Measurements from ENCODE around the gene CARD16.
A peak's percentile ranks its signal among the peaks of the same experiment; 100 is the strongest.
"Not testable (repeated sequence)": the region's sequence is repeated elsewhere in the genome, so short reads cannot be mapped to it uniquely, and the experiment has no call there.

CARD16 gene

GRCh38 chr11:105049481-105049880 lies 4.3 kb upstream of the CARD16 start:
- DNase-seq (ENCODE audit: low read depth), result no peak

- DNase-seq (ENCODE audit: low read depth), result no peak
Measured at GRCh38 chr11:105046898-105047579, 1.9 kb upstream of the CARD16 start.

DNA sequence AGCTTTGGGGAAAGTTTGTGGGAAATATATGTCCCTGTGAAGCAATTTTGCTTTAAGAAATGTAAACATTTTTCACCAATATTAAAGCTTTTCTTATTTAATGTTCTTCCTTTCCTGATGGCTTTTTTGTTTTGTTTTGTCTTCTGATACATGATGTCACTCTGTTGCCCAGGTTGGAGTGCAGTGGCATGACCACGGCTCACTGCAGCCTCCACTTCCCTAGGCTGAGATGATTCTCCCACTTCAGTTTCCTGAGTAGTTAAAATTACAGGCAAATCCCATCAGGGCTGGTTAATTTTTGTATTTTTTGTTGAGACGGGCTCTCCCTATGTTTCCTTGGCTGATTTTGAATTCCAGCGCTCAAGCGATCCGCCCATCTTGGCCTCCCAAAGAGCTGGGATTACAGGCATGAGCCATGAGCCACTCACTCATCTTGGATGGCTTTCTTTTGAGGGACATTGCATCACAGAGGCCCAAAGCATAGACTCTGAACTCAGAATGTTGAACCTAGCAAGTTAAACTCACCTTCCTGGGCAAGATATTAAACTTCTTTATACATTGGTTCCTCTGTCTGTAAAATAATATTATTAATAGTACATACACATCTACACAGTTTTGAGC lies 651 bp upstream of the CARD16 start:
- DNase-seq (ENCODE audit: low read depth), result no peak

GRCh38 chr11:105042178-105042577 lies 3.0 kb downstream of the CARD16 start:
- DNase-seq (ENCODE audit: low read depth), result no peak

- no peak for DNase-seq (ENCODE audit: low read depth)
Measured at GRCh38 chr11:105040703-105041102, 4.4 kb downstream of the CARD16 start.

- DNase-seq (ENCODE audit: low read depth), result peak; percentile 24
Measured at GRCh38 chr11:105034813-105035620, 10.1 kb downstream of the CARD16 start, which contains the start of gene CASP1. TSS of gene CASP1 (minus strand) at chr11:105035144. CDS start at chr11:105035113, 31 bp downstream.

DNA sequence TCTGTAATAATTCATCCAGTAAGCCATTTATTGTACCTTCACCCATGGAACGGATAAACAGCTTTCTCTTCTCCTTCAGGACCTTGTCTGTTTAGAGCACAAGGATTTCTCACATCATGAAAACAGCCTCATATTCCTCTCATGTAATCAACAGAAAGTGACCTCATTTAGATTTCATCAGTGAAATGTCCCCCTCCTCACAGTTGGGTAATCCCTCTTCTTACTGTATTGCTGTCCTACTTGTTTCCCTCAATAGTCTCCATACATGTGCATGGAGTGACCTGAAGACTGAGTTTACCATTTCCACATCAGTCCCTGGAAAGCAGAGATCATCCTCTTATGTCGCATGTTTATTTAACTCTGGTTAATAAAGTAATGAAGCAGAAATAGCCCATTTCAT lies 10.7 kb downstream of the CARD16 start:
- DNase-seq (ENCODE audit: low read depth), result not testable (repeated sequence)

- no peak for DNase-seq (ENCODE audit: low read depth)
Measured at GRCh38 chr11:105033781-105034180, 11.4 kb downstream of the CARD16 start.

GRCh38 chr11:105033343-105033742 lies 11.8 kb downstream of the CARD16 start:
- DNase-seq (ENCODE audit: low read depth), result no peak

DNA sequence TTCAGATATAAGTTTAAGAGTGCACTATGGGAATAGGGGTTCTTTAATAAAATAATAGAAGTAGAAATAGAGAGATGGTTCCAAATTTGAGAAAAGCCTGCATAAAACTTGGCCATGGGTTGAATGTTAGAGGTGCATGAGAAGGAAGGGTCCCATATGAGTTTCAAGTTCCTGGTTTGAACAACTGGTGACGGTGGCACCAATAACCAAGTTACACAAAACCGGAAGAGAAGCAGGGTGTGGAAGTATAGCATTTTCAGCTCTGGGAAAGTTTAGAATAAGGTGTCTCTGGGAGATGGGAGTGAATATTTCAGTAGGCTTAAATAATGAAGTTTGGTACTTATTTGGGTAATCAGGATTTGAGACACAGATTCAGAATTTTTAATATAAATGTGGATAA lies 12.6 kb downstream of the CARD16 start:
- no peak for DNase-seq (ENCODE audit: low read depth)

- DNase-seq (ENCODE audit: low read depth), result no peak
Measured at GRCh38 chr11:105027678-105028077, 17.5 kb downstream of the CARD16 start.

GRCh38 chr11:105024394-105024793 lies 20.7 kb downstream of the CARD16 start:
- no peak for DNase-seq (ENCODE audit: low read depth)

GRCh38 chr11:105023003-105023402 lies 22.1 kb downstream of the CARD16 start, which contains the start of gene CASP5:
TSS of gene CASP5 (minus strand) at chr11:105023168. CDS start at chr11:105023136, 32 bp downstream.
- no peak for DNase-seq (ENCODE audit: low read depth)

GRCh38 chr11:105022527-105022926 lies 22.6 kb downstream of the CARD16 start:
- DNase-seq (ENCODE audit: low read depth), result no peak

DNA sequence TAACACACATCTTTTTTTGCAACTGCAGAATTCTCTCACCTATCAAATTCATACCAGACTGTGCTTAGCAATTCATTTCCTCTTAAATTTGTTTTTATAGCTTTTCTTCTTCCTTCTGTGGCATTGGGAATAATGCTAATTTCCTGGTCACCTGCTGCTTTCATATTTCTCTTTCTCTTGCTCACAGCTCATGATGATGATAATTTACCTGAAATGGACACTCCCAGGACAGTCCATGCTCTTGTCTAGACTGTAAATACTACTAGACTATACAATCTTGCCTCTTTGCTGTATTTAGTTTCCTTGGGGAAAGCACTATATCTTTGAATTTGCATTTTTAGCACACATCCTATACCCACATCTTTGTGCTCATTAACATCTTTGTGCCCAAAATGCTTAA lies 37.7 kb downstream of the CARD16 start:
- no peak for DNase-seq (ENCODE audit: low read depth)

- DNase-seq (ENCODE audit: low read depth), result no peak
Measured at GRCh38 chr11:105005451-105005845, 39.7 kb downstream of the CARD16 start.

- no peak for DNase-seq (ENCODE audit: low read depth)
Measured at GRCh38 chr11:105004021-105004420, 41.1 kb downstream of the CARD16 start.

DNA sequence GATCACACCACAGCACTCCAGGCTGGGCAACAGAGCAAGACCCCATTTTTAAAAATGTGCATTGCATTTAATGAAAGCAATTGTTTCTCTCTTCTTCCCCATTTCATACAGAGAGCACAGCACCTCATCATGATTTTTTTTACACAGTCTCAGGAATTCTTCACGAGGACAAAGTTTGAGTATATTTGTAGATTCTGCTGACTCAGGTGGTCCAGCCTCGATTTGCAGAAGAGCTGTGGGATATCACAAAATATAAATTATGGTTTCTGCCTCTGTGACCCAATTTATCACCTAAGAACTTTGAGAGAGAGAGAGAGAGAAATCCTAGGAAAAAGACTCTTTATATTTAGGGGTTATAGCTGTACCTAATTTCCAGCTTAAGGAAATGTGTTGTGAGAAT lies 42.0 kb downstream of the CARD16 start:
- DNase-seq (ENCODE audit: low read depth), result no peak

DNA sequence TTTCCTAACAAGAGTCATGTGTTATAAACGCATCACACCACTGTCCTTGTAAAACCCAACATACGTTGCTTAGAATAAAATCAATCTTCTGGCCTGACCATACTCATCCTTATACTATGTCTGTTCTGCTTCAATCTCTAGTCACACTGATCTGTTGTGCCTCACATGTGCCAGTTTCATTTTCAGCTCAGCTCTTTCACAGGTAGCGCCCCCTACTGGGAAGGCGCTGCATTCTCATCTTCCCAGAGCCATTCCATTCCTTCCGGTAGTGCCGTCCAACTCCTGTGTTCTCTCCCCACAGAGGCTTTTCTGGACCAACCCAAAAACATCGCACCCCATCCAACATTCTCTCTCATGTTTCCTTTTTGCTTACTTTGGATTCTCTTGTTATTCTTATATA lies 44.3 kb downstream of the CARD16 start:
- DNase-seq (ENCODE audit: low read depth), result peak; percentile 33

- no peak for DNase-seq (ENCODE audit: low read depth)
Measured at GRCh38 chr11:105000167-105000566, 45.0 kb downstream of the CARD16 start.

GRCh38 chr11:104999721-105000120 lies 45.4 kb downstream of the CARD16 start:
- no peak for DNase-seq (ENCODE audit: low read depth)

- no peak for DNase-seq (ENCODE audit: low read depth)
Measured at GRCh38 chr11:104997288-104997687, 47.8 kb downstream of the CARD16 start.

GRCh38 chr11:104995001-104995408 lies 50.1 kb downstream of the CARD16 start:
- no peak for DNase-seq (ENCODE audit: low read depth)
